ENCODE data around the gene OR51I2. TPM values are rescaled to one million over a fixed set of nuclear protein-coding genes. Genes with fewer than 3 reads are reported as not detected.

Gene OR51I2
- total RNA-seq, 2 experiments from 2014 or later, result not detected

DNA sequence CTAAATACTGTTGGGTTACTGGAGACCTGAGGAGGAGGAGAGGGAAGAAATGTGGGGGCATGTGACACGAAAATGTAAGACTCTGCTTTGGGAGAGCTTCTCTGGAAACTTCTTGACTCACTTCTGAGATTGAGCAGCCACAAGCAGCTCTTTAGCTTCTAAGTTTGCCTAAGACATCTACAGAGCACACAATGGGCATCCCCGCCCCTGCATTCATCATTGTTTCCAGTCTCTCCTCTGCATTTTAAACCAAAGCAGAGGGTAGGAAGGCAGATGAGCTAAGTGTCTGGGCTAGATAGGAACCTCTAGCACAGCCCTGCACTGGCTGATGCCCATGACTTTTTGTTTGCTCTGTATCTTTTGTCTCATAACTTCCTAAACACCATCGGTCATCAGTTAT lies 37.3 kb downstream of the OR51I2 start:
- ATAC-seq (ENCODE audit: low read depth), result no peak
- DNase-seq, result no peak
- Mint-ChIP-seq H3K27ac (no peak overlapping the region), H3K36me3 (no peaks in the 10 kb centered on the region), H3K4me3 (no peak overlapping the region), H3K4me1 (no peaks in the 10 kb centered on the region), H3K27me3 (peaks cover 8% of the 10 kb centered on the region), H3K9me3 (no peaks in the 10 kb centered on the region)
- POLR2A ChIA-PET, result no interaction called here

DNA sequence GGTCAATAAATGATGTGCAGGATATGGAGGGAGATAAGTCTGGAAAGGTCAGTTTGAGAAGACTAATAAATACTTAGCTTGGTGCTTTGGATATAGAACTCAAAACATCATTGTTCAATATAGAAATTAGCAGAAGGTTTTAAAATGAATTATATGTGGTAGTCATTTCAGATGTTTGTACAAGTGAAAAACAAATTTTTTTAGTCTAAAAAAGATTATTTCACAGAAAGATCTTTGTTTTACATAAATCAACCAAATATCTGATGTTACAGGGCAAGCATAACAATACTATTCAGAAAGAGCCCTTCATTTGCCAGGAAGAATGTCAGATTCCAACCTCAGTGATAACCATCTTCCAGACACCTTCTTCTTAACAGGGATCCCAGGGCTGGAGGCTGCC lies 39.3 kb downstream of the OR51I2 start, which contains the start of gene OR52D1:
TSS of gene OR52D1 (plus strand) at position 301 of the 400 bp plus-strand sequence. CDS start at position 323, 22 bp downstream.
- Mint-ChIP-seq H3K9me3 (no peaks in the 10 kb centered on the region), H3K4me3 (no peak within 1 kb of the TSS), H3K27ac (no peak within 1 kb of the TSS), H3K36me3 (no peaks in the 10 kb centered on the region), H3K4me1 (no peaks in the 10 kb centered on the region), H3K27me3 (peaks cover 8% of the 10 kb centered on the region)
- POLR2A ChIA-PET, result no interaction called here
- ATAC-seq (ENCODE audit: low read depth), result no peak
- DNase-seq, result no peak

DNA sequence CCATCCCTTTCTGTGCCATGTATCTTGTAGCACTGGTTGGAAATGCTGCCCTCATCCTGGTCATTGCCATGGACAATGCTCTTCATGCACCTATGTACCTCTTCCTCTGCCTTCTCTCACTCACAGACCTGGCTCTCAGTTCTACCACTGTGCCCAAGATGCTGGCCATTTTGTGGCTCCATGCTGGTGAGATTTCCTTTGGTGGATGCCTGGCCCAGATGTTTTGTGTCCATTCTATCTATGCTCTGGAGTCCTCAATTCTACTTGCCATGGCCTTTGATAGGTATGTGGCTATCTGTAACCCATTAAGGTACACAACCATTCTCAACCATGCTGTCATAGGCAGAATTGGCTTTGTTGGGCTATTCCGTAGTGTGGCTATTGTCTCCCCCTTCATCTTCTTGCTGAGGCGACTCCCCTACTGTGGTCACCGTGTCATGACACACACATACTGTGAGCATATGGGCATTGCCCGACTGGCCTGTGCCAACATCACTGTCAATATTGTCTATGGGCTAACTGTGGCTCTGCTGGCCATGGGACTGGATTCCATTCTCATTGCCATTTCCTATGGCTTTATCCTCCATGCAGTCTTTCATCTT lies 39.8 kb downstream of the OR51I2 start:
- Mint-ChIP-seq H3K4me1 (no peaks in the 10 kb centered on the region), H3K27me3 (peaks cover 6% of the 10 kb centered on the region), H3K27ac (no peak overlapping the region), H3K9me3 (no peaks in the 10 kb centered on the region), H3K36me3 (no peaks in the 10 kb centered on the region), H3K4me3 (no peak overlapping the region)
- no peak for ATAC-seq (ENCODE audit: low read depth)
- POLR2A ChIA-PET, result no interaction called here
- no peak for DNase-seq

DNA sequence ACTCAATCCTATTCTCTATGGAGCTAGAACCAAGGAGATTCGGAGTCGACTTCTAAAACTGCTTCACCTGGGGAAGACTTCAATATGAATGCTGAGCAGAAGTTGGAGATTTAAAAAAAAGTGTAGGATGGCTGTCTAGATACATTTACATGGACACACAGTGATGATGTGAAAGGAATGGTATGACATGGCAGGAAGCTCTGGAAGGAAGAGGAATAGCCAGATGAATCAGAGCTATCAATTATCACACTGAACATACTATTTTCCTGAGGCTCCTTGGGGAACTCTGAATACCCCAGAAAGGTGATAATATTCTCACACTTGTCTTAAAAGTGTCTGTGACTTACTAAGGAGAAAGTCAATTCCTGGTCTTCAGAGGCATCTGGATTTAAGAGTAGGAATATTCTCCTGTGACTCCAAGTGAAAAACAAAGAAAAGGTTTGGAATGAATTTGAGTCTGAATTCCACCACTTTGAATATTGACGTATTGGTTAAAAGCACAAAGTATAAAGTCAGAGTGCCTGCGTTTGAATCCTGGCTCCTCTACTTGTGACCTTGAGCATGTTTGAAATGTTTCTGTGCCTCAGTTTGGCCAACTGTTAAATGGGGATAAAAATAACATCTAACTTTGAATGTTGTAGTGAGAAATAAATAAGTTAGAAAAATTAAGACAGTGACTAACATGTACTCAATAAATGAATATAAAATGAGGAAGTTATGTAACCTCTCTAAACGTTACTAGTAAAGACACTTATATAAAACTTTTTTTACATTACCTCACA lies 40.6 kb downstream of the OR51I2 start:
- Mint-ChIP-seq H3K27ac (no peak overlapping the region), H3K4me1 (no peaks in the 10 kb centered on the region), H3K4me3 (no peak overlapping the region), H3K36me3 (no peaks in the 10 kb centered on the region), H3K27me3 (peaks cover 6% of the 10 kb centered on the region), H3K9me3 (no peaks in the 10 kb centered on the region)
- DNase-seq (no peak), ATAC-seq (ENCODE audit: low read depth) (no peak)
- POLR2A ChIA-PET, result no interaction called here

- Mint-ChIP-seq H3K36me3 (no peaks in the 10 kb centered on the region), H3K4me1 (no peaks in the 10 kb centered on the region), H3K27me3 (peaks cover 5% of the 10 kb centered on the region), H3K27ac (no peak overlapping the region), H3K9me3 (no peaks in the 10 kb centered on the region), H3K4me3 (no peak overlapping the region)
- ATAC-seq (ENCODE audit: low read depth), result no peak
- POLR2A ChIA-PET, result no interaction called here
- DNase-seq, result no peak
Observed at GRCh38 chr11:5499671-5500070, 50.5 kb downstream of the OR51I2 start.

DNA sequence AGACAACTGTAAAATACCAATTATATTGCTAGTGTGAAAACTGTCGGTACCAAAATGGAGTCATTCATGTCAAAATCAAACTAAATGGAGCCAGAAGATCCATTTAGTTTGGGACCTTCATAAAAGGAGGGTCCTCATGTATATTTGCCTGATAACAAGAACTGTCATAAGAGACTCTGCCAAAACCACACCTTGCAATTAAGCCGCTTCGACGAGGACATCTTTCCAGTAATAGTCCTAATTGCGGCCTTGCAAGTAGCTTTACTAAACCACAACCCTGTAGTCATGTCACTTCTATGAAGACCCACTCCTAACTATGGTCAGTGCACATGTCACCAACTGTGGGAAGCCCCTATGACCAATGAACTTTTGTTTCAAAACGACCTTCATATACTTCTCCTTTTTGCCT lies 51.3 kb downstream of the OR51I2 start:
- POLR2A ChIA-PET, result no interaction called here
- Mint-ChIP-seq H3K9me3 (no peaks in the 10 kb centered on the region), H3K4me3 (no peak overlapping the region), H3K36me3 (no peaks in the 10 kb centered on the region), H3K27me3 (peaks cover 5% of the 10 kb centered on the region), H3K4me1 (no peaks in the 10 kb centered on the region), H3K27ac (no peak overlapping the region)
- ATAC-seq (ENCODE audit: low read depth) (no peak), DNase-seq (no peak)

DNA sequence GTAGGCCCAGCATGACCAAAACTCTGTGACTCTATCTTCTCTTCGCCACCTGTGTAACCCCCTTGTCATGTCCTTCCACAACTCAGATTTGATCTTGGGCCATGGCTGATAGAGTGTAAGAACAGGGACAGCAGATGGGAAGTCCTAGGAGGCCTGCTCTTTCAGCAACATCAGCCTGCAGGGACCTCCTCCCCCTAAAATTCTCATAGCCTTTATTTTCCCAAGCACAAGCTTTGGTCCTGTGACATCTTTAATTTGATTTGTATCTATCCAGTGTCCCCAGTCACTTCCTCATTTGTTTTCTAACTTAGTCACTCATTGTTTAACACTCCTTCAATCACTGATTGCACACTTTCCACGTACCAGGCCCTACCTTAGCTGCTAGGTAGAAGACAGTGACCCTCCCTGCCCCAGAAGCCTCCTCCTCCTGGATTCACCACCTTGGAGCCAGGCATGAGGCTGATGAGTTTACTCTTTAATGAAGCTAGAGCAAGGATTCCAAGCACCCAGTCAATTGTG lies 55.3 kb downstream of the OR51I2 start:
- no peak overlapping the region for H3K27ac Mint-ChIP-seq
- H3K4me1 Mint-ChIP-seq, result no peaks in the 10 kb centered on the region
- no peak for DNase-seq
- no peak for ATAC-seq (ENCODE audit: low read depth)
- H3K4me3 Mint-ChIP-seq, result no peak overlapping the region
- POLR2A ChIA-PET, result no interaction called here
- H3K27me3 Mint-ChIP-seq, result peaks cover 4% of the 10 kb centered on the region
- H3K9me3 Mint-ChIP-seq, result no peaks in the 10 kb centered on the region
- no peaks in the 10 kb centered on the region for H3K36me3 Mint-ChIP-seq

- POLR2A ChIA-PET, result no interaction called here
- DNase-seq (no peak), ATAC-seq (ENCODE audit: low read depth) (no peak)
- no peaks in the 10 kb centered on the region for H3K36me3 Mint-ChIP-seq
- no peak overlapping the region for H3K27ac Mint-ChIP-seq
- no peaks in the 10 kb centered on the region for H3K9me3 Mint-ChIP-seq
- H3K4me3 Mint-ChIP-seq, result no peak overlapping the region
- H3K27me3 Mint-ChIP-seq, result peaks cover 4% of the 10 kb centered on the region
- no peaks in the 10 kb centered on the region for H3K4me1 Mint-ChIP-seq
Observed at GRCh38 chr11:5505363-5506048, 56.4 kb downstream of the OR51I2 start.

Other genes starting within 250 kb of the OR51I2 start
- gene OR51V1, start 248.6 kb upstream of the OR51I2 start, total RNA-seq, result not detected
- gene HBB, start 222.3 kb upstream of the OR51I2 start, total RNA-seq, result not detected
- gene HBD, start 214.8 kb upstream of the OR51I2 start, total RNA-seq, result not detected
- not detected for gene HBG1, start 199.5 kb upstream of the OR51I2 start, total RNA-seq
- not detected for gene HBG2, start 194.5 kb upstream of the OR51I2 start, total RNA-seq
- gene HBE1, start 179.4 kb upstream of the OR51I2 start, total RNA-seq, result not detected
- gene OR51B4, start 147.4 kb upstream of the OR51I2 start, total RNA-seq, result not detected
- not detected for gene OR51B2, start 125.0 kb upstream of the OR51I2 start, total RNA-seq
- not detected for gene OR51B5, start 105.8 kb upstream of the OR51I2 start, total RNA-seq
- not detected for gene OR51B6, start 97.8 kb upstream of the OR51I2 start, total RNA-seq
- not detected for gene OR51M1, start 65.5 kb upstream of the OR51I2 start, total RNA-seq
- not detected for gene OR51Q1, start 27.2 kb upstream of the OR51I2 start, total RNA-seq
- not detected for gene OR51I1, start 7.8 kb upstream of the OR51I2 start, total RNA-seq
- not detected for gene OR52D1, start 39.4 kb downstream of the OR51I2 start, total RNA-seq
- gene UBQLN3, start 60.6 kb downstream of the OR51I2 start, total RNA-seq, result under 1 TPM in 1 of 2 experiments, not detected in 1; 0.17 TPM
- under 1 TPM; 0.30 to 0.60 TPM for gene UBQLNL, start 67.4 kb downstream of the OR51I2 start, total RNA-seq
- not detected for gene OR52H1, start 99.2 kb downstream of the OR51I2 start, total RNA-seq
- not detected for gene OR52B6, start 131.6 kb downstream of the OR51I2 start, total RNA-seq
- 1 to 10 TPM; 1.5 to 2.7 TPM for gene TRIM6, start 147.3 kb downstream of the OR51I2 start, total RNA-seq
- 10 to 100 TPM; 17.3 to 17.5 TPM for gene TRIM34, start 175.7 kb downstream of the OR51I2 start, total RNA-seq
- gene TRIM5, start 235.8 kb downstream of the OR51I2 start, total RNA-seq, result 10 to 100 TPM; 33.1 to 36.4 TPM
- 100 to 1,000 TPM; 341 to 369 TPM for gene TRIM22, start 240.5 kb downstream of the OR51I2 start, total RNA-seq